MCF 10A (cell line): ENCODE measurements around the gene RAB1B. TPM values are rescaled to one million over a fixed set of nuclear protein-coding genes. Genes with fewer than 3 reads are reported as not detected.
A peak's percentile ranks its signal among the peaks of the same experiment; 100 is the strongest.

Experiments used
- BruUV-seq: library from RNA; stranded (reverse); fragments of 400-500 nt; replicated peaks from 2 replicates; lab custom pipeline; 2021; lab: Mats Ljungman, UMichigan
- CTCF ChIA-PET: fragments of 300-600 bp; sonication (Branson Sonifier 250); formaldehyde crosslinking; extraction: SDS; loops from one replicate; lab custom pipeline; 2021; ENCODE audit warnings: antibody characterized with exemption, inconsistent platforms; lab: Yijun Ruan, JAX
- POLR2A ChIA-PET: fragments of 300-600, 350-650 bp; sonication (Branson Sonifier 250); formaldehyde crosslinking; extraction: SDS; loops from one replicate; lab custom pipeline; 2020; ENCODE audit warnings: antibody characterized with exemption, inconsistent platforms; lab: Yijun Ruan, JAX
- DNase-seq: peaks from one replicate; pipeline ENCODE4 v3.0.0-alpha.2; 2018; ENCODE audit not compliant: unreplicated experiment
- H3K27ac Mint-ChIP-seq: one replicate; pipeline ENCODE4 v1.8.0; 2022; ENCODE audit warnings: mild to moderate bottlenecking, low read depth, mixed read lengths; ENCODE audit not compliant: unreplicated experiment
- H3K27me3 Mint-ChIP-seq: one replicate; pipeline ENCODE4 v1.8.0; 2022; ENCODE audit warnings: mixed read lengths; ENCODE audit not compliant: insufficient read depth, unreplicated experiment
- H3K36me3 Mint-ChIP-seq: one replicate; pipeline ENCODE4 v1.8.0; 2022; ENCODE audit warnings: mild to moderate bottlenecking, moderate library complexity, mixed read lengths; ENCODE audit not compliant: insufficient read depth, unreplicated experiment
- H3K4me1 Mint-ChIP-seq: one replicate; pipeline ENCODE4 v1.8.0; 2022; ENCODE audit warnings: mixed read lengths; ENCODE audit not compliant: insufficient read depth, unreplicated experiment
- H3K4me3 Mint-ChIP-seq: one replicate; pipeline ENCODE4 v1.8.0; 2022; ENCODE audit warnings: mild to moderate bottlenecking, moderate library complexity, mixed read lengths; ENCODE audit not compliant: unreplicated experiment
- H3K9me3 Mint-ChIP-seq: one replicate; pipeline ENCODE4 v1.8.0; 2022; ENCODE audit warnings: mixed read lengths; ENCODE audit not compliant: unreplicated experiment
- intact Hi-C: fragments of 100-400 bp; cut with micrococcal nuclease; formaldehyde crosslinking; loops from 2 replicates; pipeline ENCODE4 v1.14.1; 2022
- total RNA-seq: library from RNA; stranded (reverse); gene quantifications from 2 replicates; pipeline ENCODE4 v1.2.3, GENCODE V29; 2022
- TF ChIP-seq, protein P1 (sequence below): fragments of 200-600 bp; IDR thresholded peaks from one replicate; pipeline ENCODE4 v1.8.0; 2022; ENCODE audit warnings: antibody characterized with exemption, mild to moderate bottlenecking; ENCODE audit not compliant: unreplicated experiment

The RAB1B gene
- total RNA-seq, 1 experiment from 2014 or later: 87.0 TPM

GRCh38 chr11:66224226-66224855 lies 44.1 kb upstream of the RAB1B start:
- H3K4me3 Mint-ChIP-seq: no peak overlapping the region
- peaks cover 27% of the 10 kb centered on the region for H3K36me3 Mint-ChIP-seq
- H3K4me1 Mint-ChIP-seq: peaks cover 6% of the 10 kb centered on the region
- no peak for DNase-seq
- TF ChIP-seq, protein P1, sequence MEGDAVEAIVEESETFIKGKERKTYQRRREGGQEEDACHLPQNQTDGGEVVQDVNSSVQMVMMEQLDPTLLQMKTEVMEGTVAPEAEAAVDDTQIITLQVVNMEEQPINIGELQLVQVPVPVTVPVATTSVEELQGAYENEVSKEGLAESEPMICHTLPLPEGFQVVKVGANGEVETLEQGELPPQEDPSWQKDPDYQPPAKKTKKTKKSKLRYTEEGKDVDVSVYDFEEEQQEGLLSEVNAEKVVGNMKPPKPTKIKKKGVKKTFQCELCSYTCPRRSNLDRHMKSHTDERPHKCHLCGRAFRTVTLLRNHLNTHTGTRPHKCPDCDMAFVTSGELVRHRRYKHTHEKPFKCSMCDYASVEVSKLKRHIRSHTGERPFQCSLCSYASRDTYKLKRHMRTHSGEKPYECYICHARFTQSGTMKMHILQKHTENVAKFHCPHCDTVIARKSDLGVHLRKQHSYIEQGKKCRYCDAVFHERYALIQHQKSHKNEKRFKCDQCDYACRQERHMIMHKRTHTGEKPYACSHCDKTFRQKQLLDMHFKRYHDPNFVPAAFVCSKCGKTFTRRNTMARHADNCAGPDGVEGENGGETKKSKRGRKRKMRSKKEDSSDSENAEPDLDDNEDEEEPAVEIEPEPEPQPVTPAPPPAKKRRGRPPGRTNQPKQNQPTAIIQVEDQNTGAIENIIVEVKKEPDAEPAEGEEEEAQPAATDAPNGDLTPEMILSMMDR: no peak
- no peak overlapping the region for H3K27ac Mint-ChIP-seq
- no TSS peak for BruUV-seq
- ChIA-PET POLR2A (no interaction called here), CTCF (interaction anchor here (0.7 to 3.8 kb wide), 4 partner anchors 12 to 156 kb away, joined by 3 to 22 read pairs (median 4); no protein-coding TSS in a partner anchor)
- intact Hi-C loops: no loop called here
- no peaks in the 10 kb centered on the region for H3K9me3 Mint-ChIP-seq
- H3K27me3 Mint-ChIP-seq: no peaks in the 10 kb centered on the region

DNA sequence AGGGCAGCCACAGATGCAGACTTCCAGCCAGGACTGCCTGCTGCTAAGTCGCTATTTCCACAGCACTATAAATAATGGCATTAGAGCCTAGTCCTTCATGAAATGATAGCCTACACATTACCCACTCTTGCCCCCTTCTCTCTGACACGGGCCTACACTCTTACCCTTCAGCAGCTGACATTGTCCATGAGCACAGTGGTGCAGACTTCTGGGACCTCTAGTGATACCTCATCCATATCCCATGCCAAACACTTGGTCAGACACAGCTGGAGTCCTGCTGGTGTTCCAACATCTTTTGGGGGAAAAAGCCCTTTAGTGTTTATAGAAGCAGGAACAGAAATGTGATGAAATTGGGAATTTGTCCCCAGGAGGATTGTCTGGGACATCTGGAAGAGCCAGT lies 43.4 kb upstream of the RAB1B start:
- Mint-ChIP-seq H3K4me1 (peaks cover 6% of the 10 kb centered on the region), H3K27ac (no peak overlapping the region), H3K36me3 (peaks cover 21% of the 10 kb centered on the region), H3K27me3 (no peaks in the 10 kb centered on the region), H3K9me3 (no peaks in the 10 kb centered on the region), H3K4me3 (no peak overlapping the region)
- ChIA-PET CTCF (interaction anchor here (0.6 to 1.4 kb wide), 4 partner anchors 12 to 161 kb away, joined by 3 to 7 read pairs (median 3); no protein-coding TSS in a partner anchor), POLR2A (no interaction called here)
- no peak for DNase-seq
- TF ChIP-seq, protein P1: no peak
- intact Hi-C loops: no loop called here
- BruUV-seq: no TSS peak

GRCh38 chr11:66226101-66226500 lies 42.3 kb upstream of the RAB1B start:
- no TSS peak for BruUV-seq
- intact Hi-C loops: no loop called here
- Mint-ChIP-seq H3K9me3 (no peaks in the 10 kb centered on the region), H3K36me3 (peaks cover 19% of the 10 kb centered on the region), H3K27ac (no peak overlapping the region), H3K4me1 (peaks cover 6% of the 10 kb centered on the region), H3K4me3 (no peak overlapping the region), H3K27me3 (no peaks in the 10 kb centered on the region)
- DNase-seq: no peak
- ChIA-PET CTCF (interaction anchor here (1.0 to 1.4 kb wide), 2 partner anchors 11 to 33 kb away, joined by 3 to 7 read pairs; no protein-coding TSS in a partner anchor), POLR2A (interaction anchor here (0.6 kb wide), 1 partner anchor 8 kb away, joined by 3 read pairs; no protein-coding TSS in a partner anchor)
- TF ChIP-seq, protein P1: no peak

- POLR2A ChIA-PET: interaction anchor here (1.1 kb wide), 1 partner anchor 9 kb away, joined by 3 read pairs; no protein-coding TSS in a partner anchor
- peaks cover 1% of the 10 kb centered on the region for H3K4me1 Mint-ChIP-seq
- TF ChIP-seq, protein P1: no peak
- no TSS peak for BruUV-seq
- peaks cover 19% of the 10 kb centered on the region for H3K36me3 Mint-ChIP-seq
- H3K4me3 Mint-ChIP-seq: no peak overlapping the region
- H3K27ac Mint-ChIP-seq: peak overlapping the region; percentile 18
- DNase-seq: no peak
- CTCF ChIA-PET: interaction anchor here (0.6 to 0.8 kb wide), 3 partner anchors 11 to 167 kb away, joined by 3 to 5 read pairs (median 3); no protein-coding TSS in a partner anchor
- no peaks in the 10 kb centered on the region for H3K9me3 Mint-ChIP-seq
- intact Hi-C loops: no loop called here
- no peaks in the 10 kb centered on the region for H3K27me3 Mint-ChIP-seq
Observed at GRCh38 chr11:66227700-66228099, 40.7 kb upstream of the RAB1B start.
